DMS 273 (cell line): ENCODE results near the gene ZNF800.
"Not testable (repeated sequence)": the region's sequence is repeated elsewhere in the genome, so short reads cannot be mapped to it uniquely, and the experiment has no call there.

ENCODE experiments used
- DNase-seq: peaks from one replicate; lab custom pipeline; 2025; ENCODE audit not compliant: unreplicated experiment; lab: John Stamatoyannopoulos, UW

The ZNF800 gene

DNA sequence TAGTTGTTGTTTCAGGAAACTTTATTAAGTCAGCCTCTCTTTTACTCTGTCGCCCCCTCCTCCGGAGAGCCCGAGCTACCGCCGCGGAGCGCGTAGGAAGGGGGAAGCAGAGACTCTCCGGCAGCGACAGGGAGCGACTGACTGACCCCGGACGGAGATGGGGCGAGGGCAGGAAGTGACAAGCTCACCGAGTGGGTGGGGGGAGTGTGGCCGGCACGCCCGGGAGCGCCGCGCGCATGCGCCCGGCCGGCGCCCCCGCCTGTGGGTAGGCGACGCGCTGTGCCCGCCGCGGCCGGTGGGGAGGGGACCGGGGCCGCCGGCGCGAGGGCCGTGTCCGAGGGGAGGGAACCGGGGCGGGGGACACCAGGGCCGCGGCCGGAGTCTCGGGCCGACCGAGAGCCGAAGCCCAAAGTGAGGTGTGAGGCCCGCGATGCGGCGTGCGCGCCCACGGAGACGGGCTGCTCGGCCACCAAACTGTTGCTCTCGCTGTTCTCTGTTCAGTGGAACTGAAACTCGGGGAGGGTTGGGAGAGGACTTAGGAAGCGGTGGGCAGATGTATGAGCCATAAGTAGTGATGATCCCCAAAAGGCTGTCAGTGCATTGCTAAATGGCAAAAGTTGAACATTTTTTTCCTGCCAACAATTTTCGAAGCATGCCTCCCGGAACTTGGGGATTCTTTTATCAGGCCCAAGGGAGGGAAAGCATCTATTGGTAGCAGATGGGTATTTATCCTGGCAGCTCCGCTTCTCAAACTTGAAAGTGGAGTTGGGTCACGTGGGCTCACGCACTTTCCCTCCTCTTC lies at the start of gene ZNF800:
TSS of gene ZNF800 (minus strand) at position 143 of the 802 bp plus-strand sequence. CDS start 1,151 bp downstream, outside the sequence.
- peak; percentile 94 for DNase-seq

GRCh38 chr7:127440206-127440605 lies 47.7 kb upstream of the ZNF800 start:
- DNase-seq, result no peak

DNA sequence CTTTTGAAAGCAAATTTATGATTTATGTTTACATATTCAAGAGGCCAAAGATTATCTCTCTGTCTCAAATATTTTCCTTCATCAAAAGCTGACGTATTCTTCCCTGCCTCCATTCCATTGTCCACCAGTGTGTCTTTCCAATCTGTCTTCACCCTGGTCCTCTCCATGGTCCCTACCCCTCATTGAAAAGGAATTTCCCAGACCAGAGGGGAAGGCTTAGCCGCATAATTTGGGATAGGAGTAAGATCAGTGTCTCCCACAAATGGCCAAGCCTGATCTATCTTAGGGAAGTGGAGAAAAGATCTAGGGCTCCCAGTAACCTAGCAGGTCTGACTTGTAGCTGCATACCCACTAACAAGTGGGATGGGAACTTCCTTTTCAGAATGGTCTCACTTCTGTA lies 46.3 kb upstream of the ZNF800 start:
- DNase-seq, result no peak

DNA sequence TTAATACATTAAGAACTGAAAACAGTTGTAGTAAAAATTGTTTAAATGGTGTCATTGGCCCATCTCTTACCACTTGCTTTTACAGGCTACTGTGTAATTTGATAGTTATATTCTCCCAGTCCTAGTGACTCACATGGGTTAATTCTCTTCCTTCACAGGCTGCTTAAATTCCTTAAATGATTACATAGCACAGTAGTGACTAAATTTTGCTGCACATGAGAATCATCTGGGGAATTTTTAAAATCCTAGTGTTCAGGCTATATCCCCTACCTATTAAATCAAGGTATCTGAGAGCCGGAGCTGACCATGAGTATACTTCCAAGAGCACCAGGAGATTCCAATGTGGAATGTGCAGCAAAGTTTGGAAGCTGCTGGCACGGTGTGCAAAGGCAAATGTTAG lies 45.3 kb upstream of the ZNF800 start:
- no peak for DNase-seq

- DNase-seq, result no peak
Observed at GRCh38 chr7:127437241-127437640, 44.7 kb upstream of the ZNF800 start.

GRCh38 chr7:127429281-127429680 lies 36.8 kb upstream of the ZNF800 start:
- not testable (repeated sequence) for DNase-seq

DNA sequence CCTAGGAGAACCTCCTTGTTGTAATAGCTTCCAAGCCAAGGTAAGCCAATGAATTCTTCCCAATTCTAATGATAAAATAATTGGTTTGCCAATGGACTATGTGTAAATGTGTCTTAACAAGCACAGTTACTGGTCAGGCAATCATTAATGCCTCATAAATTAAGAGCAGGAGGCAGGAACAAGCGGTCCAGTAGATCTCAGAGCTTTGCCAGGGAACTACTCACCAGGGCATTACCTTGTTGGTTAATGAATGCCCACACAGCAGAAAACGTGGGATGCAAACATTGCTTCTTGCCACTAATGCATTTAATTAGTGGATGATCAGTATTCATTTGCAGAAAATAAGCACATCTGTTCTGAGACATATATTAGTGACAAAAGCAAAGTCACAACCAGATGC lies 26.7 kb upstream of the ZNF800 start:
- DNase-seq, result no peak

DNA sequence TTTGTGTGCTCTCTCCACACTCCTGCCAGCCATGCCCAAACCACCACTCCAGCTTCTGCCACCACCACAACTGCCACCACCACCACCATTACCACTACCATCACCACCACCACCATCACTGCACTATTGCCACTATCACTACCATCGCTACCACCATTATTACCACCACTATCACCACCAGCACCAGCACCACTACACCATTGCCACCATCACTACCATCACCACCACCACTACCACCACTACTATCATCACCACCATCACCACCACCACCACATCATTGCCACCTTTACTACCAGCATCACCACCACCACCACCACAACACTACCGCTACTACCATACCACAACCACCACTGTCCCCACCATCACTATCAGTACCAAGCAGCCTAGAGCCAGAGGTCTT lies 26.0 kb upstream of the ZNF800 start:
- DNase-seq, result no peak

GRCh38 chr7:127417346-127417745 lies 24.8 kb upstream of the ZNF800 start:
- no peak for DNase-seq

DNA sequence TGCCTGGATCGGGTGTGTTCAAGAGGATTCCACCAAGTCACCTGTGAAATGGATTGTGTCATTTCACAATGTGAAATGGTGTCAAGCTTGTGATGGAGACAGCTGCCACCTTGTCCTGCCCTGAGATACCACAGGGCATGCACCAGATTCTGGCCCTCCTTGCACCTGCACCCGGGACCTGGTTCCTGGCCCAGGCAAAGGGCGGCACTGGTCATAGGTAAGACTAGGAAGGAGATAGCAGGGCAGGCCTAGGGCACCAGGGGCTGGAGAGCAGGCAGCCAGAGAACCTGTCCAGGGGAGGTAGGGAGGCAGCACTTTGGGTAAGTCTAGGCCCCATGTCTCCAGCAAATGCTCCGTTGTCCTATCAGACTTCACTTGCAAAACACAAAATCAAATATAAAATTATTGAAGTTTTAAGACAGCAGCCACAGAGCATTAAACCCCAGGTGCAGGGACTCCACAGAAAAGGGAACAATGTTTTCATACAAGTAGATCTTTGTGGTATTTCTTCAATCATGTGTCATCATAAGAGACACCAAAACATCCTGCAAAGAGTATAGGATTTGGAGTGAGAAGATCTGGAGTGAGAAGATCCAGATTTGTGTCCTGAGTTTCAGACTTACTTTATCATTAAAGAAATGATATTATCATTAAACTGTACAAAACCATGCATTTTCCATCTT lies 22.7 kb upstream of the ZNF800 start:
- DNase-seq, result no peak

DNA sequence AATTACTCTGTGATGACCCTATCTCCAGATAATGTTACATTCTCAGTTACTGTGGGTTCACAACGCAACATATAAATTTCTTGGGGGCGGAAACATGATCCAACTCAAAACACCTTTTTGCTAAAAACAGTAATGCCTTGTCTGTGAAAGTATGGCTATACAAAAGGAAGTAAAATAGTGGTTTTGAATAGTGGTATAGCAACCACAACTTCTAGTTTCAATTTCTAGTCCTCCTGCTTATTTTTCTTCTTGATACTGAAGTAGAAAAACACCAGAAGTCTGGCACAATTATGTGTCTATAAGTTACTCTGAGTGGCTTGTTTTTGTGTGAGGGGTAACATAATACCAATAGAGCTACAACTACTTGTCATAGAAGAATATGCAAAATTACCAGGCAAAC lies 21.5 kb upstream of the ZNF800 start:
- no peak for DNase-seq

DNA sequence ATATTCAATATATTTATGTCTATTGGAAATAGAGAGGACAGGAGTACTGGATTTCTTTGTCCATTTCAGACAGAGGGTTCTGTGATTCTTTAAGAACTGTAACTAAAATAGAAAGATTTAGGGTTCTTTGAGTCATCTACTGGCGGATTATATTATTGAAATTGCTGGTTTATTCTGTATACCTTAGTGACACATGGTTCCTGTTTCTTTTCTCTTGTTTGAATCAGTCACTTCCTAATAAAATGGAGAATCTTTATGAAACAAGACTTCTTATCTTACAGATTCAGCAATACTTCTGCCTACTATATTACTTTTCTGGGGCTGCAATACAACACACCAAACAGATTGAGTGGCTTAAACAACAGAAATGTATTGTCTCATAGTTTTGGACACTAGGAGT lies 20.8 kb upstream of the ZNF800 start:
- DNase-seq, result no peak

GRCh38 chr7:127411176-127411575 lies 18.7 kb upstream of the ZNF800 start:
- no peak for DNase-seq

DNA sequence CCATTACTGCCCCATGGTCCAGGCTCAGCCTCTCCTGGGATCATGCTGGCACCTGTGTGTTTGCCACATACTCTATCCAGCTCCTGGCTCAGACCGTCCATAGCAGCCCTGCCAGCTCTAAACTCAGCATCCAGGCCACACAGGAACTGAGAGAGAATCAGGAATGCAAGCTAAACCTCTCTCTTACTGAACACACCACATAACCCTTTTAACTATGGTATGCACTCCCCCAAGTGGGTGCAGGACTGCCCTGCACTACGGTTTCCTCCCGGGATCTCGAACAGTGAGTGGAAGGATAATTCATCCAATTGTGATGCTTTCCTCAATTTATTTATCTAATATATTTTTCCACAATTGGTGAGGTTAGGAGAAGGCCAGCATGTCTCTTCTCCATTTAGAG lies 17.1 kb upstream of the ZNF800 start:
- DNase-seq, result no peak

DNA sequence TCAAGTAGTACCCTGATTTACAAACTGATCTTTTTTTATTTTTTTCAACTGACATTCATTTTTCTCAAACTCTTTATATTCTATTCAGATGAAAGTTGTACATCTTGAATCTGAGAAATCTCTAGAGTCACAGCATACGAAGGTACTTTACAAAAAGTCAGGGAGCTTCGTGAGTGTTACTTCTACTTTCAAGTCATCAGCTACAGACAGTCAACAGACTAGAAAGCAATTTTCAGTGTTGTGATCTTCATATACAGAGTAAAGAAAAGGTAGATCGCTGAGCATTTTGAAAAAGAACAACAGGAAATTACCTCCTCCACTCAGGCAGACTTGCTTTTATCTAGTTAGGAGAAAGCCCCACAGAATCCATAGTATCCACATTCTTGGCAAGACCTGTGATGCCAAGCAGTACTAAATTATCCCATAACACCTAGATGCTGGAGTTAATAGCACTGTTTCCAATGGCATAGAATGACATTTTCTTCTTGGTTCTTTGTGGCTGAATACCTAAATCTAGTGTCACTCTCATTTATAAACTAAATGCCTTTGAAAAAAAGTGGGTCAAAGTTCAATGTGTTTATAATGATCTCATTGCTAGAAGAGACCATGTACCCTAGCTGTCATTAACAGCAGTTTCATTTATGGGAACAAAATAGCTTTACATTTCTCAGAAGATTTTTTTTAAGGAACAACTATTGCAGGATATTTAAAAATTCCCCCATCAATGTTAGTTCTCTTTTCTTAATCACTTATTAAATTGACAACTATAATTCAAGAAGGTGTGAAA lies 12.0 kb upstream of the ZNF800 start:
- no peak for DNase-seq

DNA sequence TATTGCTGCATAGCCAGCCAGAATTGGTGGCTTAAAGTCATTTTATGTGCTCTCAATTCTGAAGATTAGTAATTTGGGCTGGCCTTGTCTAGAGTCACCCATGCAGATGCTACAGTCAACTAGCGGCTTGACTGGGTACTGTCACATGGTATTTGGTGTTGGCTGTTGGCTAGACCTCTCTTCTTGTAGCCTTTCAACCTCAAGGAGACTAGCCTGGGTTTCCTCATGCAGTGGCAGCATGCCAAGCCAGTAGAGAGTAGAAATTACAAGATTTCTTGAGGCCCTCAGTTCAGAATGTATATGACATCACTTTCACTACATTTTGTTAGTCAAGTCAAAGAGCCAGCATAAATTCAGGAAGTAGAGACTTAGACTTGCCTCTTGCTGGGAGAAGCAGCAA lies 3.7 kb upstream of the ZNF800 start:
- peak; percentile 36 for DNase-seq

DNA sequence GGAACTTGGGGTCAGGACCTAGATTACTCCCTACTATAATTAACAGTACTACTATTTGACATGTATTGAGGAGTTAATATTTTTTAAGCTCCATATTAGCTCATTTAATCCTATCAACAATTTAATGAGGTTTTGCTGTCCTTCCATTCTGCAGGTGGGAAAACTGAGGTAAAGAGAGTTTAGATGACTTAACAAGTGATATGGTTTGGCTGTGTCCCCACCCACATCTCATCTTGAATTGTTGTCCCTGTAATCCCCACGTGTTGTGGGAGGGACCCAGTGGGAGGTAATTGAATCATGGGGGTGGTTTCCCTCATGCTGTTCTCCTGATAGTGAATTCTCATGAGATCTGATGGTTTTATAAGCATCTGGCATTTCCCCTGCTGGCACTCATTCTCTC lies 2.6 kb upstream of the ZNF800 start:
- peak; percentile 13 for DNase-seq

DNA sequence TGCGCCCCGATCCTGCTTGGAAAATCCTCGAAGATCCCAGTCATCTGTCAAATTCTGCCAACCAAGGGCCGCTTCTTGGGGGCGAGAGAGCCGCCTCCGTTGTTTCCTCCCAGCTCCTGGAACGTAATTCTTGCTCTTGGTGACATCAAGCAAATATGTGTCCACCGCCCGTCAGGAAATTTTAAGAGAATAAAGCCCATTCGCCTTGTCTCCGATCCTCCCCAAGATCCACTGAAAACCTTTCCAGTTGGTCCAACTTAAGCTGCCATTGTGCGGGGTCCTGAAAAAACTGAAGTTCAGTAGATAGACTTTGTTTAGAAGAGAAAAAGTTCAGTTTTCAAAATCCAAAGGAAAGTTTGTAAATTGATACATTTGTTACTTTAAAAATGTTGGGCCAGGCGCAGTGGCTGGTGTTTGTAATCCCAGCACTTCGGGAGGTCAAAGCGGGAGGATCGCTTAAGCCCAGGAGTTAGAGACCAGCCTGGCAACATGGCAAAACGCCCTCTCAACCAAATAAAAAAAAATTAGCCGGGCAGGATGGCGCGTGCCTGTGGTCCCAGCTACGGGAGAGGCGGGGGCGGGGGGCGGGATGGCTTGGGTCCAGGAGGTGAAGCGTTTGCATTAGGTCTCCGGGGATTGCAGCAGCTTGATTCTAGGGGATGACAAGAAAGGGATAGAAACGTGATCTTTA lies 1.0 kb upstream of the ZNF800 start:
- peak; percentile 66 for DNase-seq

DNA sequence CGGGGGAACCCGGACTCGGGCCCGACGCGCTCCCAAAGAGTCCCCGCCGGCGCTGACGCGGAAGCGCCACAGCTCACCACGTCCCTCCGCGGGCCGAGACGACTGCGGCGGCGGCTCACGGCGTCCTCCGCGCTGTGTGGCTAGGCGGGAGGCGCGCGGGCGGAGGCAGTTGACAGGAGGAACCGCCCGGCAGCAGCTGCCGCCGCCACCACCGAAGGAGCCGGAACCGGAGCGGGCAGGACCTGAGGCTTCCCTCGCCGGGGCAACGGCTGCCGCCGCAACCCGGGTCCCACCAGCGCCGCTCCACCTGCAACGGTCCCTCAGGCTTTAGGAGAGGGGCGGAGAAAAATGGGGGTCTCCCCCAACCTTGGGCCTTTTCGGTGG lies 334 bp downstream of the ZNF800 start:
- peak; percentile 87 for DNase-seq

DNA sequence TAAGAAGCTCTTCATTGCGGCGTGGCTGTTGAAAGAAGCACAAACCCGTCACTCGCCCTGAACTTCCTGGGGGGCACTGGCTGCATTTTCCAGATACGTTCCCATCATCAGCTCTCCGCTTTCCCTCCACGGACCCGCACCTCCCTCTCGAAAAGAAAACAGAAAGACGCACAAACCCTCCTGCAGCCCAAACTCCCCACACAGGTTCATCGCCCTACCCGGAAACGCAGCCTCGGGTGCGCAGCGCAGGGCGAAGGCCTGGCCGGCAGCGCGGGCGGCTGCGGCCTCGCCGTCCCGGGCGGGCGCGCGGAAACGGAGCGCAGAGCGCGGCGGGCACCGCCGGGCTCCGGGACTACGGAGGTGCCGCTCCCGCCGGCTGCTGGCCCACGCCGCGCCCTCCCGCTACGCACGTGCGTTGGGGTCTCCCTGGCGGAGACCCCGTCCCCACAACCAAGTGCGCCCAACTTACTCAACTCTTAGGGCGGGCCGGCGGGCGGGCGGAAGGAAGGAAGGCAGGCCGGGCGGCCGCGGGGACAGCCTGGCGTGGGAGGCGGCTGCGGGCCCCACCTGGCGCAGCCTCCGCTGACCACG lies 822 bp downstream of the ZNF800 start:
- DNase-seq, result peak; percentile 76
